Spleen (tissue), 11 donors: Measurements from ENCODE around the gene ZCCHC9. TPM values are rescaled to one million over a fixed set of nuclear protein-coding genes. Genes with fewer than 3 reads are reported as not detected.

Experiments
- DNase-seq: peaks from one replicate; pipeline ENCODE4 v3.0.0-alpha.2; 2020
- H3K27ac ChIP-seq, 8 donors: fragments of 200-600 bp; sonication (generic) in 7 of 8; 1 replicate in 4 of 8; 2 replicates in 4 of 8; pipeline versions ENCODE4 v1.5.0 to v1.8.0; 2016 to 2021; ENCODE audit warnings: inconsistent platforms in 4 of 8, mild to moderate bottlenecking in 4 of 8, moderate library complexity in 1 of 8
- H3K27me3 ChIP-seq, 7 donors: fragments of 200-600 bp; sonication (generic) in 6 of 7; replicated peaks in 1 of 7; 1 replicate in 4 of 7; 2 replicates in 3 of 7; pipeline versions ENCODE4 v1.5.0 to v1.8.0; 2016 to 2021; ENCODE audit warnings: inconsistent platforms in 3 of 7, mild to moderate bottlenecking in 1 of 7
- H3K36me3 ChIP-seq, 6 donors: fragments of 200-600 bp; sonication (generic) in 5 of 6; 1 replicate in 4 of 6; 2 replicates in 2 of 6; pipeline versions ENCODE4 v1.5.0 to v1.8.0; 2016 to 2021; ENCODE audit warnings: inconsistent platforms in 2 of 6
- H3K4me1 ChIP-seq, 6 donors: fragments of 200-600 bp; sonication (generic) in 5 of 6; 1 replicate in 3 of 6; 2 replicates in 3 of 6; pipeline versions ENCODE4 v1.5.0 to v1.8.0; 2016 to 2021; ENCODE audit warnings: inconsistent platforms in 3 of 6
- H3K4me3 ChIP-seq, 8 donors: fragments of 200-600 bp; sonication (generic) in 7 of 8; 1 replicate in 4 of 8; 2 replicates in 4 of 8; pipeline versions ENCODE4 v1.5.0 to v1.8.0; 2016 to 2021; ENCODE audit warnings: inconsistent platforms in 4 of 8, mild to moderate bottlenecking in 4 of 8, moderate library complexity in 2 of 8
- H3K9me3 ChIP-seq, 8 donors: fragments of 200-600 bp; sonication (generic) in 7 of 8; 1 replicate in 4 of 8; 2 replicates in 4 of 8; pipeline versions ENCODE4 v1.5.0 to v1.8.0; 2016 to 2021; ENCODE audit warnings: inconsistent platforms in 4 of 8
- POLR2A ChIP-seq, 3 donors: fragments of 450-650 bp; IDR thresholded peaks; one replicate each; pipeline ENCODE4 v1.5.1; 2017; ENCODE audit warnings: antibody characterized with exemption in 3 of 3, mild to moderate bottlenecking in 1 of 3
- POLR2AphosphoS5 ChIP-seq, 3 donors: sonication (generic); formaldehyde crosslinking; IDR thresholded peaks; one replicate each; pipeline ENCODE4 v1.5.1; 2017; ENCODE audit warnings: antibody characterized with exemption in 3 of 3
- WGBS, 5 donors: extraction: QIAGEN DNeasy Blood & Tissue Kit in 3 of 5; methylation state at CpG; one replicate each; pipeline versions ENCODE4 v1.1.5 to v1.1.7; 2013 to 2018; 5-methylcytosine and 5-hydroxymethylcytosine counted together
- intact Hi-C: fragments of 100-400 bp; cut with DNase I; formaldehyde crosslinking; loops from one replicate; pipeline ENCODE4 v1.15.0; 2023; ENCODE audit warnings: low total_unique reads
- polyA plus RNA-seq, 3 donors: library from polyadenylated mRNA; stranded (reverse); fragments of 200-250 nt; gene quantifications; one replicate each; pipeline ENCODE4 v1.2.1, GENCODE V29; 2013
- total RNA-seq, 7 donors: library from RNA; depleted of rRNA in 3 of 7; stranded (reverse); fragments of >200 nt in 3 of 7; fragmentation: NEBNext Ultra II Directional in 4 of 7; extraction: Animal tissue kit (Norgen Biotek cat#: 25700) in 4 of 7; gene quantifications; one replicate each; pipeline versions ENCODE4 v1.1.0 to v1.2.1, GENCODE V29; 2016 to 2021
- TF ChIP-seq, protein P1 (sequence below), 11 experiments: fragments of 200-600 bp in 7 of 11; fragments of 450-650 bp in 4 of 11; sonication (generic) in 4 of 11; IDR thresholded peaks in 8 of 11; conservative IDR thresholded peaks in 3 of 11; 1 replicate in 7 of 11; 2 replicates in 4 of 11; pipeline versions ENCODE4 v1.4.0 to v1.8.0; 2016 to 2021; ENCODE audit warnings: antibody characterized with exemption in 11 of 11, inconsistent platforms in 4 of 11, mild to moderate bottlenecking in 1 of 11
- donor health status: healthy with polysubstance abuse.
- donor health status: DM: no; HTN: no; CAD: no; lungs with moderate emphysema.
- donor health status: DM: no; HTN: no; CAD: no.
- donor health status: Bipolar disorder and iron deficiency.
- donor health status: healthy.
- donor health status: DM: no; HTN: no; CAD: no.
- donor health status: DM: yes; HTN: yes; CAD: no.

ZCCHC9 gene
- total and polyA plus RNA-seq, 10 donors, result 16.1 to 28.3 (median 22.3) TPM

DNA sequence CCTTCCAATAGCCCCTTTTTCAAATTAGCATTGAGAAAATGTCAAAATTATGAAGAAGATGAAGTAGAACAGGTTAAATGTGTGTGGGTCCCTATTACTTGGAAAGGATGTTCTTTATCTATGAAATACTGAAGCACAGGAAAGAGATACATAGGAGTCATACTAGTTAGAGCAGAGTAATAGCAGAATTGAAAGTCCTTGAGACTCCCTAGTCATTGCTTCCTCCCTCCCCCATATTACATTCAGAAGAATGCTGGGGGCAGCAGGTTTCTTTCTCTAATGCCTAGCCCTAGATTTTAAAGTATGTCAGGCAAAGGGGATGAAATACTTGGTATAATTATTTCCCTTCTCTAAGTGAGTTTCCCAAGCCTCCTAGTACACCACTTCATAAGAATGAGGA is 4.4 kb downstream of the ZCCHC9 start:
- Histone ChIP-seq H3K4me1 (peaks cover 10 to 39% (median 22%) of the 10 kb centered on the region in 6 donors), H3K36me3 (peaks cover 0 to 37% (median 13%) of the 10 kb centered on the region in 6 donors), H3K27ac (no peak overlapping the region), H3K27me3 (no peaks in the 10 kb centered on the region), H3K4me3 (no peak overlapping the region), H3K9me3 (no peaks in the 10 kb centered on the region)
- TF ChIP-seq POLR2AphosphoS5 (IDR thresholded peaks at IDR 0.05) (no peak), POLR2A (IDR thresholded peaks at IDR 0.05) (no peak)
- TF ChIP-seq, protein P1, sequence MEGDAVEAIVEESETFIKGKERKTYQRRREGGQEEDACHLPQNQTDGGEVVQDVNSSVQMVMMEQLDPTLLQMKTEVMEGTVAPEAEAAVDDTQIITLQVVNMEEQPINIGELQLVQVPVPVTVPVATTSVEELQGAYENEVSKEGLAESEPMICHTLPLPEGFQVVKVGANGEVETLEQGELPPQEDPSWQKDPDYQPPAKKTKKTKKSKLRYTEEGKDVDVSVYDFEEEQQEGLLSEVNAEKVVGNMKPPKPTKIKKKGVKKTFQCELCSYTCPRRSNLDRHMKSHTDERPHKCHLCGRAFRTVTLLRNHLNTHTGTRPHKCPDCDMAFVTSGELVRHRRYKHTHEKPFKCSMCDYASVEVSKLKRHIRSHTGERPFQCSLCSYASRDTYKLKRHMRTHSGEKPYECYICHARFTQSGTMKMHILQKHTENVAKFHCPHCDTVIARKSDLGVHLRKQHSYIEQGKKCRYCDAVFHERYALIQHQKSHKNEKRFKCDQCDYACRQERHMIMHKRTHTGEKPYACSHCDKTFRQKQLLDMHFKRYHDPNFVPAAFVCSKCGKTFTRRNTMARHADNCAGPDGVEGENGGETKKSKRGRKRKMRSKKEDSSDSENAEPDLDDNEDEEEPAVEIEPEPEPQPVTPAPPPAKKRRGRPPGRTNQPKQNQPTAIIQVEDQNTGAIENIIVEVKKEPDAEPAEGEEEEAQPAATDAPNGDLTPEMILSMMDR (IDR thresholded peaks at IDR 0.05 in 8 of 11, conservative IDR thresholded peaks at IDR 0.05 in 3 of 11), result no peak
- intact Hi-C loops, result no loop called here
- no peak for DNase-seq

- Histone ChIP-seq H3K9me3 (no peaks in the 10 kb centered on the region), H3K27me3 (no peaks in the 10 kb centered on the region), H3K27ac (no peak overlapping the region), H3K4me1 (peaks cover 0 to 14% (median 3%) of the 10 kb centered on the region in 6 donors), H3K36me3 (peaks cover 0 to 68% (median 38%) of the 10 kb centered on the region in 6 donors), H3K4me3 (no peak overlapping the region)
- TF ChIP-seq, protein P1 (IDR thresholded peaks at IDR 0.05 in 8 of 11, conservative IDR thresholded peaks at IDR 0.05 in 3 of 11), result no peak
- no peak for TF ChIP-seq POLR2AphosphoS5 (IDR thresholded peaks at IDR 0.05)
- no peak for TF ChIP-seq POLR2A (IDR thresholded peaks at IDR 0.05)
- 94 to 98% (median 96%) methylated on average over 2 of the region's 2 CpGs for WGBS, 5 donors
- no peak for DNase-seq
- intact Hi-C loops, result no loop called here
Measured at GRCh38 chr5:81308836-81309235, 7.4 kb downstream of the ZCCHC9 start.

- no peaks in the 10 kb centered on the region for H3K27me3 ChIP-seq
Measured at GRCh38 chr5:81310402-81311063, 9.1 kb downstream of the ZCCHC9 start.

DNA sequence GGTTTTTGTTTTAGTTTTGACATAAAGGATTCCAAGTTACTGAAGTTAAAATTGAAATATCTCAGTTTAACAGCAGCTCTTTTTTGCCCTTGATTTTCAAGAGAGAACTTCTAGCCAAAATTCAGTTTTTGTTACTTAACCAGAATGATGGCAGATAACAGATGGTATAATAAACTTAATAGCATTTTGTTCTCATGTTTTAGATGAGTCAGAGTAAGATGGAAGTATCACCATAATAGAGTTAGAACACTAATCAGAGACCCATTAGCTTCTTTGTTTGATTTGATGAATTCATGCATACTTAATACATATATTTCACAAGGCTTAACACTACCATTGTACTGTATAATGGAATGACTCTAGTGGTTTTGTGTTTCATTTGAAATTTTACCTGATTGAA is 11.9 kb downstream of the ZCCHC9 start:
- intact Hi-C loops, result no loop called here
- Histone ChIP-seq H3K4me1 (no peaks in the 10 kb centered on the region), H3K4me3 (no peak overlapping the region), H3K9me3 (no peaks in the 10 kb centered on the region), H3K27ac (no peak overlapping the region), H3K27me3 (no peaks in the 10 kb centered on the region), H3K36me3 (peaks cover 0 to 68% (median 43%) of the 10 kb centered on the region in 6 donors)
- no peak for DNase-seq
- TF ChIP-seq POLR2A (IDR thresholded peaks at IDR 0.05) (no peak), POLR2AphosphoS5 (IDR thresholded peaks at IDR 0.05) (no peak)
- TF ChIP-seq, protein P1 (IDR thresholded peaks at IDR 0.05 in 8 of 11, conservative IDR thresholded peaks at IDR 0.05 in 3 of 11), result no peak

More at GRCh38 chr5:81310402-81311063, 9.1 kb downstream of the ZCCHC9 start:
- no peaks in the 10 kb centered on the region for H3K9me3 ChIP-seq
- peaks cover 0 to 8% (median 1%) of the 10 kb centered on the region in 6 donors for H3K4me1 ChIP-seq
- WGBS, 5 donors, result 93 to 100% (median 98%) methylated on average over 1 of the region's 1 CpG
- peaks cover 0 to 71% (median 43%) of the 10 kb centered on the region in 6 donors for H3K36me3 ChIP-seq
- H3K27ac ChIP-seq, result no peak overlapping the region
- intact Hi-C loops, result no loop called here
- no peak overlapping the region for H3K4me3 ChIP-seq
- TF ChIP-seq POLR2A (IDR thresholded peaks at IDR 0.05) (no peak), POLR2AphosphoS5 (IDR thresholded peaks at IDR 0.05) (no peak)
- TF ChIP-seq, protein P1 (IDR thresholded peaks at IDR 0.05 in 8 of 11, conservative IDR thresholded peaks at IDR 0.05 in 3 of 11), result no peak
- no peak for DNase-seq
